HG03378 (cell line): ENCODE data around the gene C1orf35.

Experiments used
- ATAC-seq: cut with Tn5 transposase; IDR thresholded peaks from one replicate; pipeline ENCODE4 v1.9.1; 2021; ENCODE audit warnings: mild to moderate bottlenecking, moderate library complexity; ENCODE audit not compliant: unreplicated experiment

The C1orf35 gene

DNA sequence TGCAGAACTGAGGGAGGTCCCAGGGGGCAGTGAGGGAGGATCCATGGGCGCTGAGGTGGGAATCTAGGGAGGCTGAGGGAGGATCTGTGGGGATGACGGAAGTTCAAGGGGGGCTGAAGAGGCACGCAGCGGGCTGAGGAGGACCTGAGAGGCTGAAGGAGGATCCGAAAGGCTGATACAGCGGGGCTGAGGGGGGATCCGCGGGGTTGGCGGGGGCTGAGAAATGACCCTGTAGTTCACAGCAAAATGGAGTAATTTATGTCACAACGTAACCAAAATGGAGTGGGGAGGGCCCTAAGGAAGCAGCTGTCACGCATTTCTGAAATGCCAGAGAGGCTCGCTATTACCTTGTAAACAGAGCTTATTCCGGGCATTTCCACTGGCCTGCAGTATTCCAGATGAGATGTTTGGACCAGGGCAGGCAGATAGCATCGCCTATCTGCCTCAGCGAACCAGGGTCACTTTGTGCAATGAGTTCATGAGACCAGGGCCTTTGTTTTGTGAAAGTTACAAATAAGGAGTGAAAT lies 6.9 kb upstream of the C1orf35 start:
- ATAC-seq, result no peak

DNA sequence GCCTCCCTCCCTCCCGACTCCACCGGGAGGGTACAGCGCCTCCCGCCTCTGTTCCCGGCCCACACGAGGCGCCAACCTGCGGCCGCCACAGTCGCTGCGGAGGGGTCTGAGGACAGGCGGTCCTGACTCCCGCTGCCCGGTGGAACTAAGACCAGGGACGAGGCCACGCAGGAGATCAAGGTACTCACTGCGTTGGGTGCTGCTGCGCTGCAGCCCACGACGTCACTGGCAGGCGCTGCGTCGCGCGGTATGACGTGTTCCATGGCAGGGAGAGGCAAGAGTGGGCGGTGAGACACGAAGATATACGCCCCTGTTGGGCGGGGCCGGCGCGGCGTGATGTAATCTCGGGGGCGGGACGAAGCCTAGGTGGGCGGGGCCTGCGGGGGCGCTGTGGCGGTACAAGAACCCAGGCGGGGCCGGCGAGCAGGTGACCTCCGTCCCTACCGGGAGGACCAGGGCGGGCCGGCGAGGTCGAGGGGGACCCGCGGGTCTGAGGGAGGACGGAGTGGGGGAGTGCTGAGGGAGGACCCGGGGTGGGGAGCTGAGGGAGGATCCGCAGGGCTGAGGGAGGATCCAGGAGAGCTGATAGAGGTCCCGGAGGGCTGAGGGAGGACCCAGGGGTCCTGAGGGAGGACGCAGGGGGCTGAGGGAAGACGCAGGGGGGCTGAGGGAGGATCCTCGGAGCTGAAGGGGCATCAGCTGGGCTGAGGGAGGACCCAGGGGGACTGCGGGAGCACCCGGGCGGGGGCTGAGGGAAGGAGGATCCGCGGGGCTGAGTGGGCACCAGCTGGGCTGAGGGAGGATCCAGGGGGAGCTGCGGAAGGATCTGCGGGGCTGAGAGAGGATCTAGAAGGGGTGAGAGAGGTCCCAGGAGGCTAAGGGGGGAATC lies 6.2 kb upstream of the C1orf35 start, which contains the start of gene MRPL55:
Gene MRPL55 (minus strand): TSS at position 227 of the 889 bp plus-strand sequence. CDS start 1,039 bp downstream, outside the sequence.
- ATAC-seq, result peak; percentile 85

- peak; percentile 5 for ATAC-seq
Observed at GRCh38 chr1:228108742-228109072, 5.6 kb upstream of the C1orf35 start.

GRCh38 chr1:228108055-228108690 lies 5.0 kb upstream of the C1orf35 start:
- no peak for ATAC-seq

DNA sequence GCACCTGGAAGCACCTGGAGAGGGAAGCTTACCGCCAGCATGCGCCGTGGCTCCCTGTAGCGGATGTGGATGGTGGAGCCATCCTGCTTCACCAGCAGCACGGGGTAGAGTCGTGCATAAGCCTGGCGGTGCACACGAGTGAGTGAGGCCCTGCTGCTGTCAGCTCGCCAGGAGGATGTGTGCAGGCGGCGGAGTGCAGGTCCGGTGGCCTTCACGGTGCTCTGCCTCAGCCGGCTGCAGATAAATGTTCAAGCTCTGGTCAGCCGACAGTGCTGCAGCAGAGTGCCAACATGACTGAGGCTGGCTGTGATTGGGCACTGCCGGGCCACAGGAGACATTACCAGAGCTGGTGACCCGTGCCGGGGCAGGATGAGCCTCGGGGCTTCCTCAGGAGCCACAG lies 4.5 kb upstream of the C1orf35 start:
- ATAC-seq, result no peak

DNA sequence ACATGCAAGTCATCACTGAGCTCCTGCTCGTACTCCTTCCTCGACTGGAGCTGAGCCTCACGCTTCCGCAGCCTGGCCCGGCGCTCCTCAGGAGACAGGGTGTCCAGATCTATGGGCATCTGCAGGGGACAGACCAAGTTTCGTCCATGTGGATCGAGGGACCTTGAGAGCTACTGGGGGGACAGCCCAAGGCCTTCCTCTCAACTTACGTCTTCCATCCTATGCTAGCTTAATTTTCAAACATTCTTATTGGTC lies 3.6 kb upstream of the C1orf35 start:
- no peak for ATAC-seq

GRCh38 chr1:228105996-228106799 lies 3.1 kb upstream of the C1orf35 start:
- no peak for ATAC-seq

GRCh38 chr1:228105270-228105995 lies 2.3 kb upstream of the C1orf35 start:
- no peak for ATAC-seq

DNA sequence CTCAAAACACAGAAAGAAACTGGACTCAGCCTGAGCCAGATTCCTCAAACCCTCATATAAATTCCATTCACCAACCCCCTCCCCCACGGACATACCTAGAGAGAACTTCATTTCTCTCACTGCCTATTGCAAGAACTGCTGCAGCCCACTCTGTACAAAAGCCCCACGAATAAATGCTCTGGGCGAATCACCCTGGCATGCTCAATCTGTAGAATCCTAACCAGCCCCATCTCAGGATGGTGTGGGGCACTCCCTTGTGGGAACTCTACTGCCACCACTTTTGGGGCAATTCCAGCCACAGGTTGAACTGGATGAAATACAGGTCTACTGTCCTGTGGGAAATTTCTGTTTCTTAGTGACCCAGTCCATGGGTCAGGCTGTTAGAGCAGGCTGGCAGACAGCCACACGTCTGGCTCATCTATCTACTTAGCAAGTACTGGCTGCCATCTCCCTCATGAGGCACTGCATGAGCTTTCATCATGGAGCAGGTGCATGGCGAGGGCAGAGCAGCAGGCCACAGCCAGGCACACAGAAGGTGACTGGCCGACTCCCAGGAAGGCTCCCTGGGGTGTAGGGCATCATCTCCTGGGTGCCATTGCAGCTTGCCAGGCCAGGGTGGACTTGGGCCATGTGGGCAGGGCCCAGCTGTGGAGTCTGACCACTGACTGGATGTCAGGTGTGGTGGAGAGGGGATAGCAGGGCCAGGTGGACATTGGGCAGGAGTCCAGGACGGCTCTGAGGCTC lies 1.6 kb upstream of the C1orf35 start:
- no peak for ATAC-seq

- peak; percentile 10 for ATAC-seq
Observed at GRCh38 chr1:228101994-228102790, 933 bp downstream of the C1orf35 start.

- no peak for ATAC-seq
Observed at GRCh38 chr1:228101614-228101993, 1.5 kb downstream of the C1orf35 start.

DNA sequence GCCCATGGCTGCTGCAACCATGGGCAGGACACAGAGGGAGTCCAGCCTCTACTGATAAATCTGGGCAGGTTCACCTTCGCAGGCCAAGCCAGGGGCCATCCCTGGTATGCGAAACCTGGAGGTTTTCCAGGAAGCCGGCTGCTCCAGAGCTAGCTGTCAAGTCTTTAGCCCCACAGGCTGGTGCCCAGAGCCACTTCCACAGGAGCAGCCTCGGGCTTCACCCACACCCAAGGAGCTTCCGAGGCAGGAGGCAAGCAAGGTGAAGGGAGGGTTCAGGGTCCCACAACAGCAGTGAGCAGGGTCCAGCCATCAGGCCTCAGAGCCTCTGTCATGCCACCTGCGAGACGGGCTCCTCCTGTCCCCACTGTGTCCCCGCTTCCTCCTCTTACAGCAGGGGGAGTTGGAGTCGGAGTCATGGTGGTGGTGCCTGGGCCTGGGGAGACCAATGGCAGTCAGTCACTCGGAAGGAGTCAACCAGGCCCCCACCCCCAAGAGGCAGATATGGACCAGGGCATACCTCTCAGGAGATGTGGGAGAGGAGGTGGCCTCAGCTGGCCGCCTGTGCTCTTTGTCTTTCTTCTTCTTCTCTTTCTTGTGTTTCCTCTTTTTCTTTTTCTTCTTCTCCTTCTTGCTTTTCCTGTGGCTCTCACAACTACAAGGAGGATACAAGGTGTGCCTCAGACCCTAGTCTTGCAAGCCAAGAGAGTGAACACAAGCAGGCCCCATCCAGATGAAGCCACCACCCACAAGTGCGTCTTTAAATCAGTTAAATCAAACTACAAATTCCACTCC lies 2.1 kb downstream of the C1orf35 start:
- no peak for ATAC-seq

- ATAC-seq, result no peak
Observed at GRCh38 chr1:228099331-228099732, 3.8 kb downstream of the C1orf35 start.

- ATAC-seq, result no peak
Observed at GRCh38 chr1:228098323-228098931, 4.7 kb downstream of the C1orf35 start.

DNA sequence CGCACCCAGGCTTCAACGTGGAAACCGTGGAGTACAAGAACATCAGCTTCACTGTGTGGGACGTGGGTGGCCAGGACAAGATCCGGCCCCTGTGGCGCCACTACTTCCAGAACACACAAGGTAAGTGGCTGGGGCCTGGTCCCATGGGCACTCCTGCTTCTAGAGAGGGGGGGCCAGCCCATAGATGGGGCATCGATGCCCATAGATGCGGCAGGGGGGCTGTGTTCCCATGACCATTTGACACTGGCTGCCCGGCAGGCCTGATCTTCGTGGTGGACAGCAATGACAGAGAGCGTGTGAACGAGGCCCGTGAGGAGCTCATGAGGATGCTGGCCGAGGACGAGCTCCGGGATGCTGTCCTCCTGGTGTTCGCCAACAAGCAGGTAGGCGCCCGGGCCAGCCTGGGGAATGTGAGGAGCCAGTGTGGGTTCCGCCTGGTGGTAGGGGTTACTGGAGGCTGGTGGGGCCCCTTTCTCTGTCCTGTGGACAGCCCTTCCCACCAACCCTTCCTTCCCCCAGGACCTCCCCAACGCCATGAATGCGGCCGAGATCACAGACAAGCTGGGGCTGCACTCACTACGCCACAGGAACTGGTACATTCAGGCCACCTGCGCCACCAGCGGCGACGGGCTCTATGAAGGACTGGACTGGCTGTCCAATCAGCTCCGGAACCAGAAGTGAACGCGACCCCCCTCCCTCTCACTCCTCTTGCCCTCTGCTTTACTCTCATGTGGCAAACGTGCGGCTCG lies 5.6 kb downstream of the C1orf35 start:
- no peak for ATAC-seq

DNA sequence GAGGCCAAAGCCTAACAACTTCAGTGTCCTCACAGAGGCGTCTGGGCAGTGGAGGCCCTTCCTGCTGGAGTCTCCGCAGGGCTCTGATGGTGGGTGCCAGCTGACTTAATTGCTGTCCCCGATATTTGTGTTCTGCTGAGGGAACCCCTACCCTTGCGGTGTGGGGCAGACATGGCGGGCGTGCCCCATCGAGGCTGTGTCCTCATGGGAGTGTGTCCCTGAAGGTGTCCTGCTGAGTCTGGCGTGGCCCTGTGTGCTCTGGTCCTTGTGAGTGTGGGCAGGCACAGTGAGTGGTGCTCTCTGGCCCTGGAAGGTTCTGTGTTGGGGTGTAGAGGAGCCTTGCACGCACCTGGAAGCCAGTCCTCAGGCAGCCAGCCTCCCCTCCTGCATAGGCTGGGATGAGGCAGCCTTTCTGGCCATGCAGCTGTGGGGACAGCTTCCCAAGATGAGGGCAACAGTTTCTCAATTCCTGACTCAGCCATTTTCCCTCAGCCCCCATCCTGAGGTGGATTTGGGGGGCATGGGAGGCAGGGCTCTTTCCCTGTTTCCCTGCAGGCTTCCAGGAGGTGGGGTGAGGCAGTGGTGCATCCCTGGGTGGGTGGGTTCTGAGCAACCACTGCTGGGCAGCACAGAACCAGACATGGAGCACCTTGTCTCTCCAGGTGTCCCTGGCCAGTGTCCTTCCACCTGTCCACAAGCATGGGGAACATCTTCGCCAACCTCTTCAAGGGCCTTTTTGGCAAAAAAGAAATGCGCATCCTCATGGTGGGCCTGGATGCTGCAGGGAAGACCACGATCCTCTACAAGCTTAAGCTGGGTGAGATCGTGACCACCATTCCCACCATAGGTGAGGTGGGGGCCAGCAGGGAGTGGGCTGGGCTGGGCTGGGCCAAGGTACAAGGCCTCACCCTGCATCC lies 6.5 kb downstream of the C1orf35 start:
- no peak for ATAC-seq
